K562 (cell line): Measurements from ENCODE around the gene NFATC1. TPM values are rescaled to one million over a fixed set of nuclear protein-coding genes. Genes with fewer than 3 reads are reported as not detected.
A peak's percentile ranks its signal among the peaks of the same experiment; 100 is the strongest.

Experiments used
- CHCHD3 ChIP-seq: fragments of 250-450 bp; sonication (Bioruptor Pico); IDR thresholded peaks from 2 replicates; pipeline ENCODE4 v2.1.2; 2022; ENCODE audit warnings: mild to moderate bottlenecking
- TARDBP ChIP-seq: fragments of 450-650 bp; IDR thresholded peaks from 2 replicates; pipeline ENCODE4 v1.6.1; 2016
- ZFX ChIP-seq: sonication (generic); formaldehyde crosslinking; IDR thresholded peaks from 2 replicates; pipeline ENCODE4 v1.8.0; 2022; ENCODE audit warnings: mild to moderate bottlenecking, missing genetic modification reagents, moderate library complexity
- ZNF232 ChIP-seq: sonication (generic); formaldehyde crosslinking; IDR thresholded peaks from 2 replicates; pipeline ENCODE4 v1.8.0; 2022; ENCODE audit warnings: mild to moderate bottlenecking, missing genetic modification reagents
- polyA plus RNA-seq, 8 experiments: library from polyadenylated mRNA; depleted of rRNA in 4 of 8; stranded (reverse) in 5 of 8; unstranded in 3 of 8; fragments of >200 nt; fragmentation: Nextera tagmentation in 2 of 8; fragmentation: Illumina TruSeq in 1 of 8; extraction: Ambion mirVana in 2 of 8; extraction: Trizol in 1 of 8; gene quantifications; 2 replicates each; pipeline versions ENCODE4 v1.2.1 to v1.2.3, GENCODE V29; 2011 to 2014; ENCODE audit warnings: inconsistent platforms in 1 of 8, missing spikeins in 1 of 8
- total RNA-seq, 7 experiments: library from RNA; depleted of rRNA in 6 of 7; stranded (reverse); fragments of >200 nt in 6 of 7; fragmentation: Illumina TruSeq in 2 of 7; extraction: Trizol in 2 of 7; gene quantifications; 2 replicates each; pipeline versions ENCODE4 v1.2.1 to v1.2.3, GENCODE V29; 2011 to 2021; ENCODE audit warnings: low replicate concordance in 1 of 7
- TF ChIP-seq, protein P1 (sequence below): fragments of 450-650 bp; IDR thresholded peaks from 2 replicates; pipeline ENCODE4 v1.6.1; 2016; ENCODE audit warnings: mild to moderate bottlenecking, moderate library complexity
- TF ChIP-seq, protein P2 (sequence below): fragments of 250-450 bp; sonication (Bioruptor Pico); IDR thresholded peaks from 2 replicates; pipeline ENCODE4 v1.5.0; 2021; ENCODE audit warnings: mild to moderate bottlenecking, moderate library complexity
- TF ChIP-seq, protein P3 (sequence below): fragments of 200-400 bp; formaldehyde crosslinking; IDR thresholded peaks from 2 replicates; pipeline ENCODE4 v1.6.1; 2017; ENCODE audit warnings: mild to moderate bottlenecking, low read depth, low read length, moderate library complexity

NFATC1 gene
- total and polyA plus RNA-seq, 9 of the 15 experiments (the other 6 are each of a cell fraction or from before 2014, with no cell fraction given) = 1.1 to 16.4 (median 2.5) TPM

DNA sequence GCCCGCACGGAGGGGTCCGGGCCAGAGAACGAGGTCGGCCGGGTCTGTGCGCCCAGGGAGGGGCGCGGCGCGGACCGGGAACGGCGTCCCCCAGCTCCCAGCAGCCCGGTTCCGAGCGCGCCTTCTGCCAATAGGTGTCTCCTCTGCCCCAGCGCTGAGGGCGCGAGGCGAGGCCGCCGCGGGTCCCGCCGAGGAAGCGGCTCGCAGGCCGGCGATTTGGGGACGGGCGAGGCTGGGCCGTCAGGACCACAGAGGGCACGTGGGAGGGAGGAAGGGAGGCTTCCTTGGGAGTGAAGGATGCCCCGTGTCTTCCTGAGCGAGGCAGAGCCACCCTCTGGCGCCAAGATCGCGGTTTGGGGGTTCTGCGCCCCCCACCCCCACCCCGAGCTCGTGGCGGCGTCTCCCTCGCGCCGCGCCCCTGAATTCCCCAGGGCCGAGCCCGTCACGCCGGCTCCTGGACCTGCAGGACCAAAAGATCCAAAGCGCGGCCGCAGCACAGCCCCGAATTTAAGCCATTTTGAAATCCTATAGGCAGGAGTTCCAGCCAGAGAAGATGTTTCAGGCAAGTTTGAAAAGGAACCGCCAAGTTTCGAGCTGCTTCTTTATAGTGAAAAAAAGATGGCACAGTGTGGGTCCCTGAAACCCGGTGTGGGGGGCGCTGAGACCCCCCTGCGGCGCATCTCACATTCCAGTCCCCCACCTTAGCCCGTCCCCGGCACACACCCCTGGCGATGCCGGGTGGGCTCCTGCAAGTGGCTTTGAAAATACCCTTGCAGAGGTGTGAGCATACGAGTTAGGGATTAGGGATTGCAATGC, 909 bp downstream of the NFATC1 start (continued):
- TF ChIP-seq, protein P1, sequence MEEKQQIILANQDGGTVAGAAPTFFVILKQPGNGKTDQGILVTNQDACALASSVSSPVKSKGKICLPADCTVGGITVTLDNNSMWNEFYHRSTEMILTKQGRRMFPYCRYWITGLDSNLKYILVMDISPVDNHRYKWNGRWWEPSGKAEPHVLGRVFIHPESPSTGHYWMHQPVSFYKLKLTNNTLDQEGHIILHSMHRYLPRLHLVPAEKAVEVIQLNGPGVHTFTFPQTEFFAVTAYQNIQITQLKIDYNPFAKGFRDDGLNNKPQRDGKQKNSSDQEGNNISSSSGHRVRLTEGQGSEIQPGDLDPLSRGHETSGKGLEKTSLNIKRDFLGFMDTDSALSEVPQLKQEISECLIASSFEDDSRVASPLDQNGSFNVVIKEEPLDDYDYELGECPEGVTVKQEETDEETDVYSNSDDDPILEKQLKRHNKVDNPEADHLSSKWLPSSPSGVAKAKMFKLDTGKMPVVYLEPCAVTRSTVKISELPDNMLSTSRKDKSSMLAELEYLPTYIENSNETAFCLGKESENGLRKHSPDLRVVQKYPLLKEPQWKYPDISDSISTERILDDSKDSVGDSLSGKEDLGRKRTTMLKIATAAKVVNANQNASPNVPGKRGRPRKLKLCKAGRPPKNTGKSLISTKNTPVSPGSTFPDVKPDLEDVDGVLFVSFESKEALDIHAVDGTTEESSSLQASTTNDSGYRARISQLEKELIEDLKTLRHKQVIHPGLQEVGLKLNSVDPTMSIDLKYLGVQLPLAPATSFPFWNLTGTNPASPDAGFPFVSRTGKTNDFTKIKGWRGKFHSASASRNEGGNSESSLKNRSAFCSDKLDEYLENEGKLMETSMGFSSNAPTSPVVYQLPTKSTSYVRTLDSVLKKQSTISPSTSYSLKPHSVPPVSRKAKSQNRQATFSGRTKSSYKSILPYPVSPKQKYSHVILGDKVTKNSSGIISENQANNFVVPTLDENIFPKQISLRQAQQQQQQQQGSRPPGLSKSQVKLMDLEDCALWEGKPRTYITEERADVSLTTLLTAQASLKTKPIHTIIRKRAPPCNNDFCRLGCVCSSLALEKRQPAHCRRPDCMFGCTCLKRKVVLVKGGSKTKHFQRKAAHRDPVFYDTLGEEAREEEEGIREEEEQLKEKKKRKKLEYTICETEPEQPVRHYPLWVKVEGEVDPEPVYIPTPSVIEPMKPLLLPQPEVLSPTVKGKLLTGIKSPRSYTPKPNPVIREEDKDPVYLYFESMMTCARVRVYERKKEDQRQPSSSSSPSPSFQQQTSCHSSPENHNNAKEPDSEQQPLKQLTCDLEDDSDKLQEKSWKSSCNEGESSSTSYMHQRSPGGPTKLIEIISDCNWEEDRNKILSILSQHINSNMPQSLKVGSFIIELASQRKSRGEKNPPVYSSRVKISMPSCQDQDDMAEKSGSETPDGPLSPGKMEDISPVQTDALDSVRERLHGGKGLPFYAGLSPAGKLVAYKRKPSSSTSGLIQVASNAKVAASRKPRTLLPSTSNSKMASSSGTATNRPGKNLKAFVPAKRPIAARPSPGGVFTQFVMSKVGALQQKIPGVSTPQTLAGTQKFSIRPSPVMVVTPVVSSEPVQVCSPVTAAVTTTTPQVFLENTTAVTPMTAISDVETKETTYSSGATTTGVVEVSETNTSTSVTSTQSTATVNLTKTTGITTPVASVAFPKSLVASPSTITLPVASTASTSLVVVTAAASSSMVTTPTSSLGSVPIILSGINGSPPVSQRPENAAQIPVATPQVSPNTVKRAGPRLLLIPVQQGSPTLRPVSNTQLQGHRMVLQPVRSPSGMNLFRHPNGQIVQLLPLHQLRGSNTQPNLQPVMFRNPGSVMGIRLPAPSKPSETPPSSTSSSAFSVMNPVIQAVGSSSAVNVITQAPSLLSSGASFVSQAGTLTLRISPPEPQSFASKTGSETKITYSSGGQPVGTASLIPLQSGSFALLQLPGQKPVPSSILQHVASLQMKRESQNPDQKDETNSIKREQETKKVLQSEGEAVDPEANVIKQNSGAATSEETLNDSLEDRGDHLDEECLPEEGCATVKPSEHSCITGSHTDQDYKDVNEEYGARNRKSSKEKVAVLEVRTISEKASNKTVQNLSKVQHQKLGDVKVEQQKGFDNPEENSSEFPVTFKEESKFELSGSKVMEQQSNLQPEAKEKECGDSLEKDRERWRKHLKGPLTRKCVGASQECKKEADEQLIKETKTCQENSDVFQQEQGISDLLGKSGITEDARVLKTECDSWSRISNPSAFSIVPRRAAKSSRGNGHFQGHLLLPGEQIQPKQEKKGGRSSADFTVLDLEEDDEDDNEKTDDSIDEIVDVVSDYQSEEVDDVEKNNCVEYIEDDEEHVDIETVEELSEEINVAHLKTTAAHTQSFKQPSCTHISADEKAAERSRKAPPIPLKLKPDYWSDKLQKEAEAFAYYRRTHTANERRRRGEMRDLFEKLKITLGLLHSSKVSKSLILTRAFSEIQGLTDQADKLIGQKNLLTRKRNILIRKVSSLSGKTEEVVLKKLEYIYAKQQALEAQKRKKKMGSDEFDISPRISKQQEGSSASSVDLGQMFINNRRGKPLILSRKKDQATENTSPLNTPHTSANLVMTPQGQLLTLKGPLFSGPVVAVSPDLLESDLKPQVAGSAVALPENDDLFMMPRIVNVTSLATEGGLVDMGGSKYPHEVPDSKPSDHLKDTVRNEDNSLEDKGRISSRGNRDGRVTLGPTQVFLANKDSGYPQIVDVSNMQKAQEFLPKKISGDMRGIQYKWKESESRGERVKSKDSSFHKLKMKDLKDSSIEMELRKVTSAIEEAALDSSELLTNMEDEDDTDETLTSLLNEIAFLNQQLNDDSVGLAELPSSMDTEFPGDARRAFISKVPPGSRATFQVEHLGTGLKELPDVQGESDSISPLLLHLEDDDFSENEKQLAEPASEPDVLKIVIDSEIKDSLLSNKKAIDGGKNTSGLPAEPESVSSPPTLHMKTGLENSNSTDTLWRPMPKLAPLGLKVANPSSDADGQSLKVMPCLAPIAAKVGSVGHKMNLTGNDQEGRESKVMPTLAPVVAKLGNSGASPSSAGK = peak; percentile 67
- TF ChIP-seq ZFX (CRISPR knock-in tag) (peak; percentile 70), ZNF232 (CRISPR knock-in tag) (no peak), CHCHD3 (no peak), TARDBP (no peak)
- TF ChIP-seq, protein P2, sequence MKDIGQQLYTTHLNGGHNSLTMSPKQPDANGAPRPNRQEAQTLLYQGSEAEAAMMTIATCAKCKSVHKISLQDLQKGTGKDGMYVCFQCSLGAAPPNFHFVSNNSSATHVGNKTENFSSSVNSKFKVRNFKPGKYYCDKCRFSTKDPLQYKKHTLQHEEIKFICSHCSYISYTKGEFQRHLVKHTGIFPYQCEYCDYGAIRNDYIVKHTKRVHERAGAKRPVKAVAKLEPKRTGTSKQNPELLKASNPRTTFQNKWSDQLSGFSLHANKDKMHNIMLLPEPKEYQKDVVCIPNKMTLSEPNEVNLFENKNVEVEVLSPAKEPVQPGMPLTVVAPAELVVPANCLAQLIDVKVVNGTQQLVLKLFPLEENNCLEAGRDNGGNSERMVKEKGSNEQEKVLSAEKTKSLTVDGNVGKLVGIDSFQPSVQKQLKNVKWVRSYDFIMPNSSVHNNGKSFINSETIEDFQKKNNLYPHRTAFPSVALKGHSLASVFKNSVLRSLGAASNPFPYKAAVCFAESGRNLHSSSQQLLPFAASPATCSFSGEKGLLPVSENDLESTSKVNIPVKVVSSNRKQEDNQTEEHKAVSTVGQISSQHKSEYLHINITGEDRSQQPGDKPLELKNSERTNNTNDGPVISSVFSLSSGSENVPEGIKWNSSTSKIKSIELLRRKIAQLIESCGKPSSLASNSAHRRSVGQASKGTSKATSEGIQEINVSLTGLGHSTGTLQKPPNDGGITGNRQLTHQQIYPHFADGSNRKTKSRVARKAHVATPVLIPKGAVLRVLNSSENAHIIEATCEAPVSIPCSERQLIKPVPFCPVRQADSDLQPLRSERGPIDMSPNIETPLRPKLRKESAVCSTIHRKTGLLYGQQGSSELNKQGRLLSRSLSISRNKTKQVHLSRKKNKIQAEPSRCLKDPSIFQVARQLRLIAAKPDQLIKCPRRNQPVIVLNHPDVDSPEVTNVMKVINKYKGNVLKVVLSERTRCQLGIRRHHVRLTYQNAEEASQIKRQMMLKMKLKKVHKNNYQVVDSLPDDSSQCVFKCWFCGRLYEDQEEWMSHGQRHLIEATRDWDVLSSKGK = no peak
- TF ChIP-seq, protein P3, sequence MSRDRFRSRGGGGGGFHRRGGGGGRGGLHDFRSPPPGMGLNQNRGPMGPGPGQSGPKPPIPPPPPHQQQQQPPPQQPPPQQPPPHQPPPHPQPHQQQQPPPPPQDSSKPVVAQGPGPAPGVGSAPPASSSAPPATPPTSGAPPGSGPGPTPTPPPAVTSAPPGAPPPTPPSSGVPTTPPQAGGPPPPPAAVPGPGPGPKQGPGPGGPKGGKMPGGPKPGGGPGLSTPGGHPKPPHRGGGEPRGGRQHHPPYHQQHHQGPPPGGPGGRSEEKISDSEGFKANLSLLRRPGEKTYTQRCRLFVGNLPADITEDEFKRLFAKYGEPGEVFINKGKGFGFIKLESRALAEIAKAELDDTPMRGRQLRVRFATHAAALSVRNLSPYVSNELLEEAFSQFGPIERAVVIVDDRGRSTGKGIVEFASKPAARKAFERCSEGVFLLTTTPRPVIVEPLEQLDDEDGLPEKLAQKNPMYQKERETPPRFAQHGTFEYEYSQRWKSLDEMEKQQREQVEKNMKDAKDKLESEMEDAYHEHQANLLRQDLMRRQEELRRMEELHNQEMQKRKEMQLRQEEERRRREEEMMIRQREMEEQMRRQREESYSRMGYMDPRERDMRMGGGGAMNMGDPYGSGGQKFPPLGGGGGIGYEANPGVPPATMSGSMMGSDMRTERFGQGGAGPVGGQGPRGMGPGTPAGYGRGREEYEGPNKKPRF = no peak
